HG02763 (cell line): ENCODE results near the gene PCK2.

ENCODE experiments used
- ATAC-seq: cut with Tn5 transposase; IDR thresholded peaks from one replicate; pipeline ENCODE4 v1.9.1; 2021; ENCODE audit warnings: mild to moderate bottlenecking, moderate library complexity; ENCODE audit not compliant: unreplicated experiment

Gene PCK2

DNA sequence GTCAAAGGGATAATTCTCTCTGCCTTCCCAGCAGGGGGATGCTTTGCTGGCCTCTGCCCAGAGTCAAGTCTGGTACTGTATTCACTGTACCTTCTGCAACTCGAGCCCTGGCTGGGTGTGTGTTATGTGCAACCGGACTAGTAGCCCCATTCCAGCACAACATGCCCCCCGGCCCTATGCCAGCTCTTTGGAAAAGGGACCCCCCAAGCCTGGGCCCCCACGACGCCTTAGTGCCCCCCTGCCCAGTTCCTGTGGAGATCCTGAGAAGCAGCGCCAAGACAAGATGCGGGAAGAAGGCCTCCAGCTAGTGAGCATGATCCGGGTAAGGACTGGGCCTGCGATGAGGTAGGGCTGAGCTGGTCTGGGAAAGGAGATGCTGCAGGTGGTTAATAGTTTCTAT lies 56.5 kb downstream of the PCK2 start:
- no peak for ATAC-seq

- ATAC-seq = no peak
These were observed 56.9 kb downstream of the PCK2 start for GRCh38 chr14:24150993-24151392.

DNA sequence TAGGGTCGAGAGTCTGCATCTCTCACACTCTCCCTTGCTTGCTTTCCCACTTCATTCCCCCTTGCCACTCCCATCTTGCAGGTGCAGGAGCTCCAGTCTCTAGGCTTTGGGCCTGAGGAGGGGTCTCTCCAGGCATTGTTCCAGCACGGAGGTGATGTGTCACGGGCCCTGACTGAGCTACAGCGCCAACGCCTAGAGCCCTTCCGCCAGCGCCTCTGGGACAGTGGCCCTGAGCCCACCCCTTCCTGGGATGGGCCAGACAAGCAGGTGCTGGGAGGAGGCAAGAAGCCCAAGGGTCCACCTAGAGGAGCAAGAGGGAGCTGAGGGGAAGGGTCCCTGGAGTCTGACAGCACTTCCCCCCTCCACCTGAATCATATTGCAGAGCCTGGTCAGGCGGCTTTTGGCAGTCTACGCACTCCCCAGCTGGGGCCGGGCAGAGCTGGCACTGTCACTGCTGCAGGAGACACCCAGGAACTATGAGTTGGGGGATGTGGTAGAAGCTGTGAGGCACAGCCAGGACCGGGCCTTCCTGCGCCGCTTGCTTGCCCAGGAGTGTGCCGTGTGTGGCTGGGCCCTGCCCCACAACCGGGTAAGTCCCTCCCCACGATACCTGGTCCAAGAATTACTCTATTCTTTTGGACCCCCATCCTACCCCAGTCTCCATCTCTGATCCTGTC lies 57.4 kb downstream of the PCK2 start:
- no peak for ATAC-seq
